HG03064 (cell line): ENCODE measurements around the gene CIB4.

ENCODE experiments used
- ATAC-seq: cut with Tn5 transposase; IDR thresholded peaks from one replicate; pipeline ENCODE4 v1.9.1; 2021; ENCODE audit warnings: low read depth; ENCODE audit not compliant: unreplicated experiment

CIB4 gene

GRCh38 chr2:26645762-26646161 is 4.6 kb upstream of the CIB4 start:
- no peak for ATAC-seq

DNA sequence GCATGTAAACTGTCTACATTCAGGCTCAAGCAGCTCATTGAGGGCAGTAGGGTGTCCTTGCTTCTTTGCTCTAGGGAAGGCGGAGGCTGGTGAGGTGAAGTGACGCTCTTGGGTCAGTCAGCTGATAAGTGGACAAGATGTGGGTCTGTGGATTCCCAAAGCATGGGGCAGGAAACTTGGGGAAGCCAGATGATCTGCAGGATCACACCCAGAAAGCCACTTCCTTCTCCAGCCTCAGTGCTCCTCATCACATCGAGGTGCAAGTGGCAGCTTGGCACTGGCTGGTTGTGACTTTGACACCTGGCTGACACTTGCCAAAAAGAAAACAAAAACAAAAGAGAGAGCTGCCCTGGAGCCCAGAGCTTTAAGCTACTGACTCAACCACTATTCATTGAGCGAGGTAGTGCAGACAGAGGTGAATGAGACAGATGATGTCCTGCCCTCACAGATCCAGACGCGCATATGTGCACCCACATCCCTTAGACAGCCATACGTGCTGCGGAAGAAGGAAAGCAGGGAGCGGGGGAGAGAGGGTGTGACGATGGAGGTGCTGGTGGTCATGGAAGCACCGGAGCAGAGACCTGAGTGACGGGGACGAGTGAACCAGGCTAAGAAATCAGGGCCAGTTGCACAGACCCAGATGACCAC is 3.1 kb upstream of the CIB4 start:
- no peak for ATAC-seq

GRCh38 chr2:26642429-26642828 is 1.3 kb upstream of the CIB4 start:
- ATAC-seq, result no peak

DNA sequence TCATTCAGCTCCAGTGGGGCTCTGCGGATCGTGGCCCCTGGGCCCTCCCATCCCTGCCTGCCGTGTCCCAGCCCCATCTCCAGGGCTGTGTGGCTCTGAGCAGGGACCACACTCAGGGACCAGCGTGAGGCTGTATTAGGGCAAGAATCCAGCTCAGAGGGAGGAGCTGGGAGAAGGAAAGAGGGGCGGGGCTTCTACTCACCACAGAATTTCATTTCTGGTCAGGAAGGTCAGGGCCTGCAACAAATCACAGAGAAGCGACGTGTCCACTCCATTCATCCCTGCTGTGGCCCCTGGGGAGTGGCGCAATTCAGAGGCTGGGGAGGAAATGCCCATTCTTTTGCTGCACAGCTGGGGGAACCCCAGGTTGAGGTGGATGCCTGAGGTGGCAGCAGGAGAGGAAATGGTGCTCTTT is 828 bp downstream of the CIB4 start:
- no peak for ATAC-seq

DNA sequence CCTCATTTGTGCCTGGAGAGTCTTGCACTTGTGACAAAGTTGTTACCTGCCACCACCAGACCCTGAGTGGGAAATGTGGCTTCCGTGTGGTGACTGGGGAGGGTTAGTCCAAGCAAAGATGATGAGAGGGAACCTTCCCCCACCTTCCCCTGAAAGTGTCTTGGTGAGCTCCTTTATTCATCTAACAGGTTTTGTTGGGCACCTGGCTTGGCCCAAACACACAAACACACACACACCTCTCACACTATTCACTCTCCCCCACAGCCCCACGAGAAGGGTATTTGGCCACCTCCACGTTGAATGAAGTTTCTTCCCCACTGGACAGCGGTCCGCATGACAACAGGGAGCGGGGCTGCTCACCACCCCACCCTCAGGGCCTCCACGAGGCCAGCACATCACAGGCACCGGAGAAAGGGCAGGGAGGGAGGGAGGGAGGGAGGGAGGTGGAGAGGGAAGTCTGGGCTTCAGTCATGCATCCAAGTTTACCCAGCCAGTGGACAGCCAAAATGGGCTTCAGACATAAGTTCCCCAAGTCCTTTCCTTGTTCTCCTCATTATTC is 1.4 kb downstream of the CIB4 start:
- no peak for ATAC-seq

DNA sequence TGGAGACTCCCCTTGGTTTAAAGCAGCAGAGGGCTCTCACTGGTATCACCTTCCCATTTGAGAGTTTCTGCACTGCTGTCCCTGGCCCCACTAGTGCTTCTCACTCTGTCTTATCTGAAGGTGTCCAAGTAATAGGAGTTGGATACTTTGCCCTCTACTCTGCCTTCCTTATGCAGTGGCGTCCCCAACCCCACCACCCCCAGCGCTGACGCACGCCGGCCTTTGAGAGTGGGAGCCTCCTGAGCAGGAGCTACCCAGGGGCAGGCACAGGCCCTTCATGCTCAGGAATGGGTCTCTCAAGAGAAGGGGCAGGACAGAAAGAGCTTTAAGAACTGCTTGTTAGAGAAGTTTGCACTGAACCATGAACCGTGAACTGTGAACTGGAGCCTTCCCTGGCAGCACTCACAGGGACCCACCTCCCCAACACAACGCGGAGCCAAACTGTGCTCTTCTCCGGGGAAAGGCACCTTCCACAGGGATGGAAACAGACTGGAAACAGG is 3.3 kb downstream of the CIB4 start:
- no peak for ATAC-seq

- ATAC-seq, result no peak
These were observed 4.2 kb downstream of the CIB4 start for GRCh38 chr2:26636935-26637334.

- no peak for ATAC-seq
These were observed 5.8 kb downstream of the CIB4 start for GRCh38 chr2:26635401-26635800.

GRCh38 chr2:26634636-26635230 is 6.4 kb downstream of the CIB4 start:
- ATAC-seq, result no peak

DNA sequence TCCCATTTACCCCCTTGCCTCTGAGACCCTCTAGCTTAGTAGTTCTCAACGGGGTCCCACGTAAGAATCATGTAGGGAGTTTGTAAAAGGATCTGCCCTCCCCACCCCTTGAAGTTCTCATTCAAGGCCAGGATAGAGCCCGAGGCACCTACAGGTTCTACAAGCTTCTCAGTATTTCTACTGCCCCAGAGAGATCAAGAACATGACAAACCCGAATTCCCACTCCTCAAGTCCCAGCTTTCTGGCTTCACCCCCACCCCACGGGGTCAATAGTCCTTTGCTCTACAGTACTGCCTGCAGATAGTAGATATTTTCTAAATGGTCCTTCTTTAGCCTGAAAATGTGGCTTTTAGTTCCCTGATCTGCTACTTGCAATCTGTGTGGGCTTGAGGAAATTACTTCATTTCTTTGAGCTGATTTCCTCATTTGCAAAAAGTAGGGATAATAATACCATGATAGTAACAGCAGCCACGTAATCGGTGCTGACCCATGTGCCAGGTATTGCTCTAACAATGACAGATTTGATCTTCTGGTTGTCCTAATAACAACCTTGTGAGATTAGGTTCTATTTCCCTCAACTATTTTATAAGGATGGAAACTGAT is 7.1 kb downstream of the CIB4 start:
- no peak for ATAC-seq

GRCh38 chr2:26633351-26633945 is 7.7 kb downstream of the CIB4 start:
- ATAC-seq, result no peak

- no peak for ATAC-seq
These were observed 8.5 kb downstream of the CIB4 start for GRCh38 chr2:26632624-26633185.

DNA sequence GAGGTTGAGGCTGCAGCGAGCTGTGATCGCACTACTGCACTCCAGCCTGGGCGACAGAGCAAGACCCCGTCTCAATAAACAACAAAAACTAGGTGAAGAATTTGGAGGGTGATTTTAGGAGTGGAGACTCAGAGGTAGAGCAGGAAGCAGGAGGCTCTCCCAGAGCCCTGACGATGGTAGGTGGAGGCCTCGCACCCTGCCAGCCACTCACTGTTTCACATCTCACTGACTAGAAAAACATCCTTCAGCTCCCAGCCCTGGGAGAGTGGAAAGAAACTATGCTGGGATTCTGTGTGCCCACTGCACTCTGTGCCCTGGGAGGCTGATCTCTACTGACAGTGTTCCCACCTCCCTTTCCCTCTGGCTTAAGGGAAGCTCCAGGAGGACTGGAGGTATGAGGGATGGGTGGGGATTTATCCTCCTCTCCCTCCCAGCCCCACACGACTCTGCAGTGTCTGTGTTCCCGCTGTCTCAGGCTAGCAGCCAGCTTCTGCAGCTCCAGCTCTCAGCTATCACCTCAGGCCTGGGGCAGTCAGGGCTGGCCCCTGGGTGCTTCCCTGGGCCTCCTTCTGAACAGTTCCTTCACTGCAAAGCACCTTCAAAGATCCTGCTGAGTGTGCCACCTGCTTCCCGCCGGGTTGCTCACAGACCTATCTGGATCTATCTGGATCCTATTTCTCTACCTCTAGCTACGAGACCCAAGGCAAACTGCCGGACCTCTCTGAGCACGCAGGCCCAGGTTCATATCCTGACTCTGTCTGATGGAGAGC is 9.6 kb downstream of the CIB4 start:
- ATAC-seq, result no peak

- ATAC-seq, result no peak
These were observed 10.4 kb downstream of the CIB4 start for GRCh38 chr2:26630669-26631360.

DNA sequence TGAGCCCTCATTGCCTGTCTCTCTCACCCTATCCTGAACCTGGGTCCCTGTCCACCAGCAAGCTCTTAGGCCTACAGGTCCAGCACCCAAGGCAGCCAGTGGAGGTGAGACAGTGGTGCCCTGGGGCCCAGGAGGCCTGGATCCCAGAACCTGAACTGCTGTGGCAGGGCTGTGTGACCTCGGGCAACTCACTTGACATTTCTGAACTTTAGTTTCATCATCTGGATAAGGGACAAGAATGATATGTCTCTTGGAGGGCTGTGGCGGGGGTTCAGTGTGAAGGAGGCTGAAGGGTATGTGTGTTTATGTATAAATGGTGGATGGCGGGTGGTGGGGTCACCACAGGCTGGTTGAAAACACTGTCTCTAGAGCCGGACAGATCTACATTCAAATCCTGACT is 10.9 kb downstream of the CIB4 start:
- ATAC-seq, result no peak

DNA sequence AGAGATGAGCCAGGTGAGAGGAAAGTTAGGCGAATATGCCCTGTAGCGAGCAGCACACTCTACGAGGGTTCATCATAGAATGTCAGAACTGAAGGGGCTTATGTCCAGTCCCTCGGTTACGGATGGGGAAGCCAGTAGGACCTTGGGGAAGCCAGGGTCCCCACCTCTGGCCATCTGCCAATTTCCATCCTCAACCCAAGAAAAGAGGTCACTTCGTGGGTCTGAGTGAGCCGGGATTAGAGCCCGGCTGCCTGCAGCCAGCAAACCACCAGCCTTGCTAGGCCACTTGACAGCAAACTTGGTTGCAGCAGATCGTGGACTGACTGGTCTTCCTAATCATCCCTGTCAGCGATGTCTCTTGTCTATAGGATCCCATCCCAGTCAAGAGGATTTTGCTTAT is 11.4 kb downstream of the CIB4 start:
- no peak for ATAC-seq

GRCh38 chr2:26629346-26629630 is 11.9 kb downstream of the CIB4 start:
- ATAC-seq, result no peak

GRCh38 chr2:26628561-26629345 is 12.4 kb downstream of the CIB4 start:
- ATAC-seq, result no peak
